HCT116 (cell line): Measurements from ENCODE around the gene TNIP3.

Source experiments
- CEBPB ChIP-seq: IDR thresholded peaks from 2 replicates; pipeline ENCODE4 v1.6.1; 2012; ENCODE audit warnings: low read depth
- CTCF ChIP-seq, 3 experiments: fragments of 200-600 bp in 1 of 3; sonication (generic) in 1 of 3; IDR thresholded peaks in 2 of 3; conservative IDR thresholded peaks in 1 of 3; 2 replicates each; pipeline ENCODE4 v1.5.1; 2012 to 2017; ENCODE audit warnings: low read depth in 2 of 3, low read length in 2 of 3, antibody characterized with exemption in 1 of 3, borderline replicate concordance in 1 of 3, control low read depth in 1 of 3, mild to moderate bottlenecking in 1 of 3, mixed read lengths in 1 of 3, mixed run types in 1 of 3, moderate library complexity in 1 of 3; ENCODE audit not compliant: insufficient read depth in 1 of 3
- EZH2 ChIP-seq: fragments of 200-600 bp; sonication (generic); IDR thresholded peaks from 2 replicates; pipeline ENCODE4 v1.6.1; 2017; ENCODE audit warnings: antibody characterized with exemption, mixed run types
- JUND ChIP-seq: IDR thresholded peaks from 2 replicates; pipeline ENCODE4 v1.6.1; 2012
- MAX ChIP-seq: IDR thresholded peaks from 2 replicates; pipeline ENCODE4 v1.6.1; 2012
- POLR2A ChIP-seq: IDR thresholded peaks from 2 replicates; pipeline ENCODE4 v1.7.0; 2011; ENCODE audit warnings: borderline replicate concordance; ENCODE audit not compliant: insufficient read depth, insufficient read length; ENCODE audit errors: extremely low read depth
- POLR2AphosphoS5 ChIP-seq: IDR thresholded peaks from 2 replicates; pipeline ENCODE4 v1.6.1; 2011; ENCODE audit warnings: mild to moderate bottlenecking, low read depth, low read length, moderate library complexity
- SP1 ChIP-seq: IDR thresholded peaks from 2 replicates; pipeline ENCODE4 v1.6.1; 2012; ENCODE audit warnings: low read depth
- YY1 ChIP-seq: IDR thresholded peaks from 2 replicates; pipeline ENCODE4 v1.6.1; 2011; ENCODE audit warnings: low read length, low read depth, moderate library complexity, mild to moderate bottlenecking; ENCODE audit not compliant: insufficient replicate concordance; ENCODE audit errors: extremely low read depth
- TF ChIP-seq, protein P1 (sequence below): IDR thresholded peaks from 2 replicates; pipeline ENCODE4 v1.6.1; 2011; ENCODE audit warnings: mild to moderate bottlenecking, low read length, moderate library complexity; ENCODE audit not compliant: insufficient replicate concordance; ENCODE audit errors: extremely low read depth

GRCh38 chr4:121126449-121127006 is 37.6 kb downstream of the TNIP3 start:
- no peak for TF ChIP-seq SP1
- TF ChIP-seq EZH2, result no peak
- TF ChIP-seq MAX, result no peak
- TF ChIP-seq CTCF (IDR thresholded peaks at IDR 0.05 in 2 of 3, conservative IDR thresholded peaks at IDR 0.05 in 1 of 3; ENCODE audit: borderline replicate concordance in 1 of 3, insufficient read depth in 1 of 3, low read depth in 2 of 3, low read length in 2 of 3), result no peak
- TF ChIP-seq JUND, result no peak
- no peak for TF ChIP-seq POLR2AphosphoS5
- no peak for TF ChIP-seq CEBPB
- no peak for TF ChIP-seq POLR2A
- TF ChIP-seq, protein P1, sequence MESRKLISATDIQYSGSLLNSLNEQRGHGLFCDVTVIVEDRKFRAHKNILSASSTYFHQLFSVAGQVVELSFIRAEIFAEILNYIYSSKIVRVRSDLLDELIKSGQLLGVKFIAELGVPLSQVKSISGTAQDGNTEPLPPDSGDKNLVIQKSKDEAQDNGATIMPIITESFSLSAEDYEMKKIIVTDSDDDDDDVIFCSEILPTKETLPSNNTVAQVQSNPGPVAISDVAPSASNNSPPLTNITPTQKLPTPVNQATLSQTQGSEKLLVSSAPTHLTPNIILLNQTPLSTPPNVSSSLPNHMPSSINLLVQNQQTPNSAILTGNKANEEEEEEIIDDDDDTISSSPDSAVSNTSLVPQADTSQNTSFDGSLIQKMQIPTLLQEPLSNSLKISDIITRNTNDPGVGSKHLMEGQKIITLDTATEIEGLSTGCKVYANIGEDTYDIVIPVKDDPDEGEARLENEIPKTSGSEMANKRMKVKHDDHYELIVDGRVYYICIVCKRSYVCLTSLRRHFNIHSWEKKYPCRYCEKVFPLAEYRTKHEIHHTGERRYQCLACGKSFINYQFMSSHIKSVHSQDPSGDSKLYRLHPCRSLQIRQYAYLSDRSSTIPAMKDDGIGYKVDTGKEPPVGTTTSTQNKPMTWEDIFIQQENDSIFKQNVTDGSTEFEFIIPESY, result no peak
- no peak for TF ChIP-seq YY1
